HEK293T (cell line): ENCODE data around the gene APMAP.
A peak's percentile ranks its signal among the peaks of the same experiment; 100 is the strongest.
"Not testable (repeated sequence)": the region's sequence is repeated elsewhere in the genome, so short reads cannot be mapped to it uniquely, and the experiment has no call there.

Source experiments
- CTCF ChIA-PET: fragments of 350-600 bp; formaldehyde crosslinking; extraction: SDS; loops from one replicate; lab custom pipeline; 2021; ENCODE audit warnings: antibody characterized with exemption, inconsistent platforms; lab: Yijun Ruan, JAX
- POLR2A ChIA-PET: fragments of 350-600 bp; formaldehyde crosslinking; extraction: SDS; loops from one replicate; lab custom pipeline; 2020; ENCODE audit warnings: antibody characterized with exemption, inconsistent platforms; lab: Yijun Ruan, JAX
- DNase-seq: peaks from one replicate; pipeline ENCODE4 v3.0.0; 2012; ENCODE audit warnings: mixed read lengths; ENCODE audit errors: extremely low spot score
- ARNT ChIP-seq: fragments of 450-650 bp; IDR thresholded peaks from 2 replicates; pipeline ENCODE4 v1.6.1; 2017; ENCODE audit warnings: mild to moderate bottlenecking
- BHLHE40 ChIP-seq: fragments of 450-650 bp; IDR thresholded peaks from 2 replicates; pipeline ENCODE4 v1.6.1; 2016; ENCODE audit warnings: mild to moderate bottlenecking, moderate library complexity, borderline replicate concordance
- CTBP1 ChIP-seq: fragments of 450-650 bp; IDR thresholded peaks from 2 replicates; pipeline ENCODE4 v1.6.1; 2016; ENCODE audit warnings: borderline replicate concordance
- ELF4 ChIP-seq: fragments of 450-650 bp; IDR thresholded peaks from 2 replicates; pipeline ENCODE4 v1.6.1; 2017; ENCODE audit warnings: antibody characterized with exemption
- FOXA1 ChIP-seq: fragments of 450-650 bp; IDR thresholded peaks from 2 replicates; pipeline ENCODE4 v1.6.1; 2016; ENCODE audit warnings: mild to moderate bottlenecking
- FOXK2 ChIP-seq: fragments of 450-650 bp; IDR thresholded peaks from 2 replicates; pipeline ENCODE4 v1.6.1; 2016; ENCODE audit warnings: mild to moderate bottlenecking
- FOXM1 ChIP-seq: fragments of 450-650 bp; IDR thresholded peaks from 2 replicates; pipeline ENCODE4 v1.6.1; 2017; ENCODE audit warnings: mild to moderate bottlenecking, borderline replicate concordance
- HDGF ChIP-seq: fragments of 450-650 bp; IDR thresholded peaks from 2 replicates; pipeline ENCODE4 v1.6.1; 2017; ENCODE audit warnings: antibody characterized with exemption, borderline replicate concordance
- L3MBTL2 ChIP-seq: fragments of 450-650 bp; conservative IDR thresholded peaks from 2 replicates; pipeline ENCODE4 v1.6.1; 2016; ENCODE audit warnings: mild to moderate bottlenecking
- LEF1 ChIP-seq: fragments of 450-650 bp; IDR thresholded peaks from 2 replicates; pipeline ENCODE4 v1.6.1; 2017; ENCODE audit warnings: mild to moderate bottlenecking, borderline replicate concordance
- NFRKB ChIP-seq: fragments of 450-650 bp; IDR thresholded peaks from 2 replicates; pipeline ENCODE4 v1.6.1; 2016; ENCODE audit warnings: mild to moderate bottlenecking, moderate library complexity
- PKNOX1 ChIP-seq: fragments of 450-650 bp; IDR thresholded peaks from 2 replicates; pipeline ENCODE4 v1.6.1; 2016
- SP1 ChIP-seq: fragments of 450-650 bp; IDR thresholded peaks from 2 replicates; pipeline ENCODE4 v1.6.1; 2017
- SUZ12 ChIP-seq: fragments of 450-650 bp; IDR thresholded peaks from 2 replicates; pipeline ENCODE4 v1.6.1; 2016; ENCODE audit warnings: mild to moderate bottlenecking
- TARDBP ChIP-seq: fragments of 450-650 bp; IDR thresholded peaks from 2 replicates; pipeline ENCODE4 v1.6.1; 2016
- ZNF384 ChIP-seq: fragments of 450-650 bp; IDR thresholded peaks from 2 replicates; pipeline ENCODE4 v1.6.1; 2016

APMAP gene

GRCh38 chr20:25006431-25007167 is 14.0 kb upstream of the APMAP start:
- ChIA-PET POLR2A (no interaction called here), CTCF (interaction anchor here (1.1 kb wide), 1 partner anchor 13 kb away, joined by 4 read pairs; no protein-coding TSS in a partner anchor)
- TF ChIP-seq LEF1 (no peak), ZNF384 (no peak), TARDBP (no peak), SP1 (no peak), SUZ12 (no peak)
- no peak for DNase-seq

GRCh38 chr20:25005661-25006060 is 13.1 kb upstream of the APMAP start:
- TF ChIP-seq SUZ12 (no peak), TARDBP (no peak), ELF4 (no peak), BHLHE40 (no peak), CTBP1 (no peak), HDGF (no peak), LEF1 (no peak), FOXK2 (no peak), FOXA1 (no peak), NFRKB (no peak), L3MBTL2 (no peak), ZNF384 (no peak), FOXM1 (no peak), SP1 (no peak), ARNT (no peak), PKNOX1 (no peak)
- POLR2A ChIA-PET: no interaction called here
- CTCF ChIA-PET: no interaction called here
- DNase-seq: no peak

- TF ChIP-seq FOXM1 (no peak), NFRKB (no peak), FOXK2 (no peak), ARNT (no peak), BHLHE40 (no peak), TARDBP (no peak), HDGF (no peak), SP1 (no peak), L3MBTL2 (no peak), FOXA1 (no peak), CTBP1 (no peak), ELF4 (no peak)
- POLR2A ChIA-PET: no interaction called here
- no peak for DNase-seq
- CTCF ChIA-PET: no interaction called here
Observed at GRCh38 chr20:25005220-25005619, 12.7 kb upstream of the APMAP start.

GRCh38 chr20:25003002-25003401 is 10.5 kb upstream of the APMAP start:
- CTCF ChIA-PET: no interaction called here
- no peak for TF ChIP-seq TARDBP
- TF ChIP-seq ARNT: no peak
- TF ChIP-seq FOXK2: no peak
- TF ChIP-seq LEF1: no peak
- TF ChIP-seq BHLHE40: no peak
- no peak for TF ChIP-seq ELF4
- TF ChIP-seq FOXA1: no peak
- no peak for TF ChIP-seq SP1
- no peak for TF ChIP-seq HDGF
- DNase-seq: no peak
- POLR2A ChIA-PET: no interaction called here

GRCh38 chr20:25001323-25001722 is 8.8 kb upstream of the APMAP start:
- DNase-seq, CTCF ChIA-PET, POLR2A ChIA-PET: not testable (repeated sequence)

GRCh38 chr20:25000268-25000801 is 7.8 kb upstream of the APMAP start:
- CTCF ChIA-PET: no interaction called here
- TF ChIP-seq ELF4: no peak
- TF ChIP-seq PKNOX1: 0 out of 2 replicates have a peak, but pooled peaks have one; percentile 24
- DNase-seq: no peak

GRCh38 chr20:24999568-24999967 is 7.0 kb upstream of the APMAP start:
- DNase-seq: no peak
- CTCF ChIA-PET: no interaction called here
- no peak for TF ChIP-seq ELF4
- TF ChIP-seq ZNF384: no peak
- no peak for TF ChIP-seq BHLHE40
- no peak for TF ChIP-seq TARDBP
- no peak for TF ChIP-seq FOXA1
- no peak for TF ChIP-seq SUZ12
- POLR2A ChIA-PET: no interaction called here

More at GRCh38 chr20:25000268-25000801, 7.8 kb upstream of the APMAP start:
- POLR2A ChIA-PET: no interaction called here
